ENCODE results near the gene ZNF408.
"Not testable (repeated sequence)": the region's sequence is repeated elsewhere in the genome, so short reads cannot be mapped to it uniquely, and the experiment has no call there.

Gene ZNF408

GRCh38 chr11:46696212-46696558, 4.6 kb upstream of the ZNF408 start:
- Histone ChIP-seq H4K20me1 (peaks cover 0 to 46% (median 14%) of the 10 kb centered on the region in 11 experiments; a peak in 10 of 22 replicates), H3K4me2 (no peak overlapping the region; a peak in 1 of 22 replicates), H3K27ac (peak overlapping the region in 5 of 11 experiments; percentile 1 to 96 (median 22); a peak in 6 of 22 replicates), H3K27me3 (no peaks in the 10 kb centered on the region), H3K4me1 (peaks cover 14 to 33% (median 29%) of the 10 kb centered on the region in 10 experiments), H3K9ac (peak overlapping the region in 7 of 11 experiments; percentile 1 to 56 (median 42); a peak in 7 of 22 replicates), H3K36me3 (peaks cover 36 to 68% (median 59%) of the 10 kb centered on the region in 11 experiments), H3K4me3 (no peak overlapping the region), H3K9me3 (replicated peaks in 1 of 11) (no peaks in the 10 kb centered on the region)
- no peak for TF ChIP-seq Cebpa-rat (IDR thresholded peaks at IDR 0.05)

- TF ChIP-seq Cebpa-rat (IDR thresholded peaks at IDR 0.05): no peak
- H3K27ac ChIP-seq: peak overlapping the region in 8 of 11 experiments; percentile 0 to 96 (median 22); a peak in 11 of 22 replicates
- no peak overlapping the region for H3K4me3 ChIP-seq
- no peaks in the 10 kb centered on the region for H3K27me3 ChIP-seq
- peaks cover 0 to 42% (median 14%) of the 10 kb centered on the region in 11 experiments; a peak in 11 of 22 replicates for H4K20me1 ChIP-seq
- peak overlapping the region; percentile 5 to 96 (median 46); a peak in 16 of 22 replicates for H3K9ac ChIP-seq
- peak overlapping the region in 9 of 11 experiments; percentile 1 to 96 (median 86); a peak in 11 of 22 replicates for H3K4me2 ChIP-seq
- no peaks in the 10 kb centered on the region for H3K9me3 ChIP-seq (replicated peaks in 1 of 11)
- H3K36me3 ChIP-seq: peaks cover 39 to 64% (median 56%) of the 10 kb centered on the region in 11 experiments
- H3K4me1 ChIP-seq: peaks cover 22 to 42% (median 38%) of the 10 kb centered on the region in 10 experiments
Observed at GRCh38 chr11:46697303-46697702, 3.5 kb upstream of the ZNF408 start.

GRCh38 chr11:46697723-46698122, 3.1 kb upstream of the ZNF408 start:
- Histone ChIP-seq H3K4me3 (no peak overlapping the region), H3K9ac (peak overlapping the region; percentile 5 to 96 (median 46); a peak in 17 of 22 replicates)

GRCh38 chr11:46698597-46698996, 2.2 kb upstream of the ZNF408 start:
- Histone ChIP-seq H3K9me3 (replicated peaks in 1 of 11) (no peaks in the 10 kb centered on the region), H3K4me3 (peak overlapping the region in 6 of 10 experiments; percentile 86 to 99 (median 94); a peak in 9 of 20 replicates), H3K36me3 (peaks cover 45 to 65% (median 57%) of the 10 kb centered on the region in 11 experiments), H3K4me2 (peak overlapping the region; percentile 69 to 96 (median 86)), H4K20me1 (peaks cover 6 to 50% (median 18%) of the 10 kb centered on the region in 11 experiments; a peak in 13 of 22 replicates), H3K27me3 (no peaks in the 10 kb centered on the region), H3K4me1 (peaks cover 33 to 53% (median 49%) of the 10 kb centered on the region in 10 experiments), H3K27ac (peak overlapping the region in 6 of 11 experiments; percentile 9 to 99 (median 96); a peak in 10 of 22 replicates), H3K9ac (peak overlapping the region in 10 of 11 experiments; percentile 5 to 99 (median 92); a peak in 10 of 22 replicates)
- TF ChIP-seq Cebpa-rat (IDR thresholded peaks at IDR 0.05): no peak

More at GRCh38 chr11:46697723-46698122, 3.1 kb upstream of the ZNF408 start:
- Histone ChIP-seq H3K9me3 (replicated peaks in 1 of 11) (no peaks in the 10 kb centered on the region), H3K36me3 (peaks cover 43 to 65% (median 56%) of the 10 kb centered on the region in 11 experiments), H3K4me2 (peak overlapping the region in 10 of 11 experiments; percentile 1 to 96 (median 86); a peak in 16 of 22 replicates), H4K20me1 (peaks cover under 1 to 42% (median 15%) of the 10 kb centered on the region in 11 experiments; a peak in 13 of 22 replicates), H3K27ac (peak overlapping the region in 9 of 11 experiments; percentile 0 to 96 (median 22); a peak in 11 of 22 replicates), H3K4me1 (peaks cover 27 to 46% (median 43%) of the 10 kb centered on the region in 10 experiments), H3K27me3 (no peaks in the 10 kb centered on the region)
- TF ChIP-seq Cebpa-rat (IDR thresholded peaks at IDR 0.05): no peak

- peaks cover 11 to 55% (median 36%) of the 10 kb centered on the region in 11 experiments; a peak in 19 of 22 replicates for H4K20me1 ChIP-seq
- H3K4me1 ChIP-seq: peaks cover 33 to 53% (median 49%) of the 10 kb centered on the region in 10 experiments
- no peak for TF ChIP-seq Cebpa-rat (IDR thresholded peaks at IDR 0.05)
- peak overlapping the region; percentile 83 to 100 (median 97) for H3K4me2 ChIP-seq
- peak overlapping the region; percentile 90 to 99 (median 94) for H3K9ac ChIP-seq
- peak overlapping the region; percentile 86 to 100 (median 98) for H3K4me3 ChIP-seq
- peak overlapping the region; percentile 92 to 99 (median 96) for H3K27ac ChIP-seq
- H3K36me3 ChIP-seq: peaks cover 45 to 65% (median 57%) of the 10 kb centered on the region in 11 experiments
- H3K27me3 ChIP-seq: no peaks in the 10 kb centered on the region
- no peaks in the 10 kb centered on the region for H3K9me3 ChIP-seq (replicated peaks in 1 of 11)
Observed at GRCh38 chr11:46701078-46701654, 335 bp downstream of the ZNF408 start.

- no peak overlapping the region for H3K4me3 ChIP-seq
- H3K36me3 ChIP-seq: peaks cover 66 to 84% (median 74%) of the 10 kb centered on the region in 11 experiments
- H3K27me3 ChIP-seq: no peaks in the 10 kb centered on the region
- H3K27ac ChIP-seq: no peak overlapping the region
- no peak for TF ChIP-seq Cebpa-rat (IDR thresholded peaks at IDR 0.05)
- no peak overlapping the region for H3K9ac ChIP-seq
- peaks cover 18 to 21% (median 20%) of the 10 kb centered on the region in 10 experiments for H3K4me1 ChIP-seq
- H4K20me1 ChIP-seq: peaks cover 0 to 66% (median 43%) of the 10 kb centered on the region in 11 experiments; a peak in 17 of 22 replicates
- H3K9me3 ChIP-seq (replicated peaks in 1 of 11): no peaks in the 10 kb centered on the region
- no peak overlapping the region for H3K4me2 ChIP-seq
Observed at GRCh38 chr11:46705070-46705688, 4.3 kb downstream of the ZNF408 start.

GRCh38 chr11:46706886-46707285, 6.1 kb downstream of the ZNF408 start:
- no peaks in the 10 kb centered on the region for H3K9me3 ChIP-seq (replicated peaks in 1 of 11)
- peaks cover 14 to 16% (median 15%) of the 10 kb centered on the region in 10 experiments for H3K4me1 ChIP-seq
- H3K27me3 ChIP-seq: no peaks in the 10 kb centered on the region
- no peak for TF ChIP-seq Cebpa-rat (IDR thresholded peaks at IDR 0.05)
- 0 out of 22 replicates have a peak overlapping the region, but pooled peaks of 1 of the 11 experiments have one; percentile 6 for H3K9ac ChIP-seq
- H3K4me2 ChIP-seq: no peak overlapping the region
- peaks cover 66 to 90% (median 74%) of the 10 kb centered on the region in 11 experiments for H3K36me3 ChIP-seq
- no peak overlapping the region for H3K27ac ChIP-seq
- H4K20me1 ChIP-seq: peaks cover 0 to 59% (median 43%) of the 10 kb centered on the region in 11 experiments; a peak in 17 of 22 replicates
- no peak overlapping the region for H3K4me3 ChIP-seq

- H3K27ac ChIP-seq; H3K9ac ChIP-seq; H3K4me1 ChIP-seq; H3K4me3 ChIP-seq; H3K27me3 ChIP-seq; H3K4me2 ChIP-seq; H3K9me3 ChIP-seq (replicated peaks in 1 of 11): not testable (repeated sequence)
- Histone ChIP-seq H3K36me3 (peaks cover 43 to 66% (median 49%) of the 10 kb centered on the region in 11 experiments), H4K20me1 (peaks cover 0 to 44% (median 32%) of the 10 kb centered on the region in 11 experiments; a peak in 17 of 22 replicates)
Observed at GRCh38 chr11:46709351-46709750, 8.5 kb downstream of the ZNF408 start.

All from BLaER1 treated with 17β-estradiol and CSF1 and Interleukin-3, amounts not matched to agents 10 nM and 100 nM (cell line).